ENCODE results near the gene ABHD17C. TPM values are rescaled to one million over a fixed set of nuclear protein-coding genes. Genes with fewer than 3 reads are reported as not detected.

The ABHD17C gene
- total RNA-seq, 2 donors from 2014 or later, result 4.5 to 10.0 TPM

DNA sequence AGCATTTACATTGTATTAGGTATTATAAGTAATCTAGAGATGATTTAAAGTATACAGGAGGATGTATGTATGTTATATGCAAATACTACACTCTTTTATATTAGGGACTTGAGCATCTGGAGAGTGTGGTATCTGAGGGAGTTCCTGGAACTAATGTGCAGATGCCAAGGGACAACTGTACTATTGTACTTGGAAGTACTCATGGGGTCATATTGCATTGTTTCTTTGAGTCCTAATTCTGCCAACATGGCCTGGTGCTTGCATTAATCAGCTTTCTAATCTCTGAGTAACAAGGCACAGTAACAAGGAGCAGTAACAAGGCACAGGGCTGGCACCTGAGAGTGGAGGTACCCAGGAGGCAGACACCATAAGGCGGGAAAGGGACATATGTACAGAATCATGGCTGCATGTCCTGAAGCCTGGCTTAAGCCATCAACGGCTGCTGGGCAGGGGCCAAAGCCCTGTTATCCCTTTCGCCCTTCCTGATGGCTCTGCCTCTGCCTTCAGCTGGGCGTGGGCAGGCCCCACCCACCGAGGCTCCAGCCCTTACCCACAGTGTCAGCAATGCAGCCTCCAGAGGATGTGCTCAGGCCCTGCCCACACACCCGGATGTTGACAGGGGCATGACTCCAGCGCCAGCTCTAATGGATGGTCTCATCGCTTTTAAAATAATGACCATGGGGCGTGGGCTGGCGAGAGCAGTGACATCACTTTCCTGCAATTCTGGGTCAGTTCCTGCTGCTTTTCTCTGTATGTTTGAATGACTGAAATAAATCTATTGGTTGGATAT is 107.0 kb downstream of the ABHD17C start:
- no peak overlapping the region for H3K4me3 Mint-ChIP-seq
- H3K27me3 Mint-ChIP-seq, result peaks cover 10 to 30% of the 10 kb centered on the region in 2 donors
- no peaks in the 10 kb centered on the region for H3K4me1 Mint-ChIP-seq (ENCODE audit: low read depth in 2 of 2)
- peak in 1 of 2 donors; percentile 44 for ATAC-seq
- H3K9me3 Mint-ChIP-seq, result no peaks in the 10 kb centered on the region
- no peak overlapping the region for H3K27ac Mint-ChIP-seq
- DNase-seq (ENCODE audit: low spot score), result no peak
- H3K36me3 Mint-ChIP-seq, result no peaks in the 10 kb centered on the region

DNA sequence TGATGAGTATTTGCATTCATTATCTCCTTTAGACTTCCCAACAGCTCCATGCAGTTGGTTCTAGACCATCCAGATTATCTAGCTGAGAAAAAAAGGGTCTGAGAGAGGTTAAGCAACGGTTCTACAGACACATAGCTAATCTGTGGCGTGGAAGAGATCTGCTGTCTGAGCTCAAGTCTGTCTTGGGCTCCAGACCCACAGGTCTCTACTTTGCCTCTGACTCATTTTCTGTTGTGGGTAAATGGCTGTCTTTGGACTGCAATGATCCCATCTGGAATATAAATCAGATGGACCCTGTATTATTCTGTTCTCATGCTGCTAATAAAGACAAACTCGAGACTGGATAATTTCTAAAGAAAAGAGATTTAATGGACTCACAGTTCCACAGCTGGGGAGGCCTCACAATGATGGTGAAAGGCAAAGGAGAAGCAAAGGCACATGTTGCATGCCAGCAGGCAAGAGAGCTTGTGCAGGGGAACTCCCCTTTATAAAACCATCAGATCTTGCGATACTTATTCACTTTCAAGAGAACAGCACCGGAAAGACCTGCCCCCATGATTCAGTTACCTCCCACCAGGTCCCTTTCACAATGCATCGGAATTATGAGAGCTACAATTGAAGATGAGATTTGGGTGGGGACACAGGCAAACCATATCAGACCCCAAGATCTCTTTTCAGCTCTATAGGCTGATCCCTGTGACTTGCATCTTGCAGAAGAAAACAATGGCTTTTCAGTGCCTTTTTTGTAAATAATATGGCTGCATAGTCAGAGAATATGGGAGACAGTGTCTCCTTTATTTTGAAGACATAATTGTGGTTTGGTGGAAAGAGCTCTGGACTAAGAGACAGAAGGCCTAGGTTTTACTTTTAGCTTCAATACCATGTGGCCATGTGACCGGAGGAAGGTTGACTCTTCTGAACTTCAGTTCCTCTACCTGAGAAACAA is 108.7 kb downstream of the ABHD17C start:
- peaks cover 12 to 40% of the 10 kb centered on the region in 2 donors for H3K27me3 Mint-ChIP-seq
- no peaks in the 10 kb centered on the region for H3K9me3 Mint-ChIP-seq
- ATAC-seq (no peak), DNase-seq (ENCODE audit: low spot score) (no peak)
- no peak overlapping the region for H3K4me3 Mint-ChIP-seq
- H3K4me1 Mint-ChIP-seq (ENCODE audit: low read depth in 2 of 2), result no peaks in the 10 kb centered on the region
- H3K36me3 Mint-ChIP-seq, result no peaks in the 10 kb centered on the region
- no peak overlapping the region for H3K27ac Mint-ChIP-seq

GRCh38 chr15:80804970-80805495 is 109.9 kb downstream of the ABHD17C start:
- H3K9me3 Mint-ChIP-seq, result no peaks in the 10 kb centered on the region
- DNase-seq (ENCODE audit: low spot score) (no peak), ATAC-seq (no peak)

More at GRCh38 chr15:80804970-80805495, 109.9 kb downstream of the ABHD17C start:
- H3K27me3 Mint-ChIP-seq, result peaks cover 12 to 40% of the 10 kb centered on the region in 2 donors
- H3K4me1 Mint-ChIP-seq (ENCODE audit: low read depth in 2 of 2), result no peaks in the 10 kb centered on the region
- no peak overlapping the region for H3K4me3 Mint-ChIP-seq
- no peak overlapping the region for H3K27ac Mint-ChIP-seq
- no peaks in the 10 kb centered on the region for H3K36me3 Mint-ChIP-seq

Other genes starting within 250 kb of the ABHD17C start
- under 1 TPM; 0.19 to 0.50 TPM for gene CEMIP, start 84.1 kb downstream of the ABHD17C start, total RNA-seq